NCI-H446 treated with DMSO at 0.1 percent for 48 hours (cell line): Measurements from ENCODE around the gene MEP1B.
"Not testable (repeated sequence)": the region's sequence is repeated elsewhere in the genome, so short reads cannot be mapped to it uniquely, and the experiment has no call there.

Experiments used
- DNase-seq: peaks from one replicate; lab custom pipeline; 2025; lab: John Stamatoyannopoulos, UW

The MEP1B gene

DNA sequence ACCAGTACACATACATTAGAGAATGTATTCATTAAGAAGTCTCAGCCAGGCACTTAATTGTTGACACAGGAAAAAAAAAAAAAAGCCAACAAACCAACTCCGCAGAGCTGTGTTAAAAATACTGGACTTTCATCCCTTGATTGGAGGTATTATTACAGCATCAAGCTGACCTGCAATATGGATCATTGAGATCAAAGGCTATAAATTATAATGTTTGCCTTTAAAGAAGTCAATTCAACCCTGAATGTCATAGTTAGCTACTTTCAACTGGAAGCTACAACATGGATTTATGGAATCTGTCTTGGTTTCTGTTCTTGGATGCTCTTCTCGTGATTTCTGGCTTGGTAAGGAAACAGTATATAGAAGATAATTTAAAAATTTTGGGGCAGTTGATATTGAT is at the start of gene MEP1B:
Gene MEP1B (plus strand): TSS at position 250 of the 400 bp plus-strand sequence. CDS start 32 bp downstream, at position 282.
- no peak for DNase-seq

- no peak for DNase-seq
Measured at GRCh38 chr18:32148185-32148870, 41.5 kb upstream of the MEP1B start.

DNA sequence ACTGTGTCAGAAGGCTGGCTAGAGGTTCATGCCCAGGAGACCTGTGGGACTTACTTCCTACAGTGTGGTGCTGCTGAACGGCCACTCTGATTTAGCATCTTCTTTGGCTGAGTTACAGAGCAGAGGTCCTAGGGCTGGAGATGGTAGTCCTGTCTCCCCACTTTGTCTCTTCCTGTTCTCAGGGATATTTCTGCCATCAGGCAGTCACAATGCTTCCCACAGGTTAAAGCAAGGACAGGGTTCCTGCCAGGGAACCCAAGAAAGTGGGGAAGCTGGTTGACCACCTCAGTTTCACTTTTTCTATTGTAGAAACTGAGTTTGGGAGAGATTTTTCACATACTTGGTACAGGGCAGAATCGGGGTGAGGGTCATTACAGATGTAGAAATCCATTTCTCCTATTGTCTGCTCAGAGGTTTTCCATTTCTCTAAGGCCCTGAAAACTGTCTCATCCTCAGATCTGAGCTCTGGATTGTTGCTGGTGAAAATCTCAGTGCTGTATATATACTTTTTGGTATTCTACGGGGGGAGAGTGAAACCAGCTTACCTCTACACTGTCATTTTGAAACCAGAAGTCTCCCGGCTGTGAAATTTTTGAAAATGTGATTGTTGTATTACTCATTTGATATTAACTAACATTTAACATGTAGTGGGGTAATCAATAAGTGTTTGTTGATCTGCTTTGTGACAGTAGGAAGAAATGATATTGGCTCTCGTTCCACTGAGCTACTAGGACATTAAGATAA is 37.0 kb upstream of the MEP1B start:
- DNase-seq, result no peak

- no peak for DNase-seq
Measured at GRCh38 chr18:32156855-32157254, 33.0 kb upstream of the MEP1B start.

DNA sequence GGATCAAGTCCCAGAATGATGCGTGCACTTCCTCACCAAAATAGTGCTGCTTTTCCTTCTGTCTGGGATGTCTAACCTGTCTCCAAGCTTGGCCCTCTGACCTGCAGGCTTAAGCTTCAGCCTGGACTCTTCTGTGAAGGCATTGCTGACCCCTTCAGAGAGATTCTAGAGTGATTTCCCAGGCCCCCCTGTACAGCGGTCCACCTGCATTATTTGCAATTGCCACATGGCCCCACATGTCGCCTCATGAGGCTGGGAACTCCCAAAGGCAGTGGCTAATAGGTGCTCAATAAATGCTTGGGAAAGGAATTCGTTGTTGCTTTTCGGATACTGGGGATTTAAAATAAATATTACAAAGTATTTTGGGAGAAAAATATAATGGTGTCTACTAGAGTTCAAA is 32.3 kb upstream of the MEP1B start:
- DNase-seq, result no peak

DNA sequence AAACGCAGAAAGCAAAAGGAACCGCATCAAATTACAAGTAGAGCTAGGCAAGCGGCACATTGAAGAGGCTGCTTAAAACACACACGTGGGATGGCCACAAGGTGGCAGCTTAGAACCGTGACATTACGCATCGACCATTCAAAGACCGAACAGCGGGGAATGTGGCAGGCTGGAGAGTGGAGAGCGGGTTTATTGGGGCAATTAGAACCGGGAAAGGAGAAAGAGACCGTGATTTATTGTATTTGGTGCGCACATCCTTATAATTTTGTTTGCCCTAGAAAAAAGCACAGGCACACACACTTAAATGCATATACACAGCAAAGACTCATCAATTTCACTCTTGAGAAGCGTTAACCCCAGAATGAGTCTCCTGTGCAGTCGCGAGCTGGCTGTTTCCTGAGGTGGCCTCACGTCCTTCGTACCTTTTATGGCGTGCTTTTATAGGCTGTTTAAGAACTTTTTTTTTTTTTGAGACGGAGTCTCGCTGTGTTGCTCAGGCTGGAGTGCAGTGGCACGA is 31.7 kb upstream of the MEP1B start:
- DNase-seq, result peak; percentile 58

DNA sequence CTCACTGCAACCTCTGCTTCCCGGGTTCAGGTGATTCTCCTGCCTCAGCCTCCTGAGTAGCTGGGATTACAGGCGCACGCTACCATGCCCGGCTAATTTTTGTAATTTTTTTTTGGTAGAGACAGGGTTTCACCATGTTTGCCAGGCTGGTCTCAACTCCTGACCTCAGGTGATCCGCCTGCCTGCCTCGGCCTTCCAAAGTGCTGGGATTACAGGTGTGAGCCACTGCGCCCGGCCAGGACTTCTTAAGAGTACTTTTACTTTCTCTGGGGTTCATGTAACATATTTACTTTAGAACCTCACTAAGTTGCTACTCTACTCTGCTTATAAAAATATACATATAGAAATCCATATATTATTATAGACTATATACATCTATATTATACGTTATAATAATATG is 31.2 kb upstream of the MEP1B start:
- DNase-seq, result not testable (repeated sequence)

GRCh38 chr18:32160547-32160946 is 29.3 kb upstream of the MEP1B start:
- DNase-seq, result no peak

- peak; percentile 50 for DNase-seq
Measured at GRCh38 chr18:32167980-32168730, 21.7 kb upstream of the MEP1B start.

- DNase-seq, result no peak
Measured at GRCh38 chr18:32173654-32174053, 16.2 kb upstream of the MEP1B start.

- no peak for DNase-seq
Measured at GRCh38 chr18:32174719-32175118, 15.1 kb upstream of the MEP1B start.

- peak; percentile 31 for DNase-seq
Measured at GRCh38 chr18:32175265-32175664, 14.6 kb upstream of the MEP1B start.

DNA sequence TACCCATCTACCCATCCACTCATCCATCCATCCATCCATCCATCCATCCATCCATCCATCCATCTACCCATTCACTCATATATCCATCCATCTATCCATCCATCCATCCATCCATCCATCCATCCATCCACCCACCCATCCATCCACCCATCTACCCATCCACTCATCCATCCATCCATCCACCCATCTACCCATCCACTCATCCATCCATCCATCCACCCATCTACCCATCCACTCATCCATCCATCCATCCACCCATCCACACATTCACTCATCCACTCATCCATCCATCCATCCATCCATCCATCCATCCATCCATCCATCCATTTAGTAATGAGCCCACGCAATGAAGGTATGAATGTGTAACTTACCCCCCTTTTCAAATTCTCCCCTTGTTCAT is 13.1 kb upstream of the MEP1B start:
- not testable (repeated sequence) for DNase-seq

- DNase-seq, result no peak
Measured at GRCh38 chr18:32177530-32177929, 12.3 kb upstream of the MEP1B start.

DNA sequence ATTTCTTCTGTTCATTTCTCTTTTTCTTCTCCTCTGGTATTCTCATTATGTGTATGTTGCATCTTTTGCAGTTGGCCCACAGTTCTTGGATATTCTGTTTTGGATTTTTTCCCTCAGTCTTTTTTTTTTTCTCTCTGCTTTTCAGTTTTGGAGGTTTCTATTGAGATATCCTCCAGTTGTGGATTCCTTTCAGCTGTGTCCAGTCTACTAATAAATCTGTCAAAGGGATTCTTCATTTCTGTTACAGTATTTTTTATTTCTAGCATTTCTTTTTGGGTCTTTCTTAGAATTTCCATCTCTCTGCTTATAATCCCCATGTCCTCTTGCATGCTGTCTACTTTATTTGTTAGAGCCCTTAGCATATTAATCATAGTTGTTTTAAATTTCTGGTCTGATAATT is 6.3 kb upstream of the MEP1B start:
- DNase-seq, result no peak

GRCh38 chr18:32190209-32190608 is 370 bp downstream of the MEP1B start:
- no peak for DNase-seq

- DNase-seq, result no peak
Measured at GRCh38 chr18:32195881-32196815, 6.3 kb downstream of the MEP1B start.

DNA sequence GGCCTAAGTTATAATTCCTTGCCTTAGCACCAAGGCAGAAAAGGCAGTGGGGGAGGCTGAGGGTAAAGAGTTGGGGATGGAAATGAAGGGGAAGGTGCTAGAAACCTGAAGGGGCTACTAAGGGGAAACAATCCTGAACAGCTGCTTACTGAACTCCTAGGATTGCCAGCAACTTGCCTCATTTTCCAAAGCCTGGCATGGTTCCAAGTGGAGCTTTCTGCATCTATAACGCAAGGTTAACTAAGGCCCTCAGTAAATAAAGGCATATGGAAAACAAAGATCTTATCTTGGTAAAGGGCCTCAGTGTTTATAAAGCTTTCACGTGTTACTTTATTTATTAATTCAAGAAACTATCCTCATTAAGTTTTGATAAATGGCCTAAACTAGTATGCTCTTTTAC is 10.9 kb downstream of the MEP1B start:
- peak; percentile 5 for DNase-seq

GRCh38 chr18:32201948-32202672 is 12.3 kb downstream of the MEP1B start:
- no peak for DNase-seq

DNA sequence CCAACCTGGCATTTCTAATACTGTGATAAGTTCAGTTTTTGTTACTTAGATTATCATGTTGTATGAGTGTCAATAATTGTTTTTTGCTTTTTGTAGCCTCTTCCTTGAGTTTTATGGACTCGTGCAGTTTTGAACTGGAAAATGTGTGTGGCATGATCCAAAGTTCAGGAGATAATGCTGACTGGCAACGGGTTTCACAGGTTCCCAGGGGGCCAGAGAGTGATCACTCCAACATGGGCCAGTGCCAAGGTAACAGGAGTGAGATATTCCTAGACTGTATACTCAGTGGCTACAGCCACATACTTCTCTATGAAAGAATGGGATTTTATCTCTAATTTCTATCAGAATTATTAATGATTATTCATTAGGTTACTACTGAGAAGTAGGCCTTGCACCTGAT is 18.2 kb downstream of the MEP1B start:
- no peak for DNase-seq

DNA sequence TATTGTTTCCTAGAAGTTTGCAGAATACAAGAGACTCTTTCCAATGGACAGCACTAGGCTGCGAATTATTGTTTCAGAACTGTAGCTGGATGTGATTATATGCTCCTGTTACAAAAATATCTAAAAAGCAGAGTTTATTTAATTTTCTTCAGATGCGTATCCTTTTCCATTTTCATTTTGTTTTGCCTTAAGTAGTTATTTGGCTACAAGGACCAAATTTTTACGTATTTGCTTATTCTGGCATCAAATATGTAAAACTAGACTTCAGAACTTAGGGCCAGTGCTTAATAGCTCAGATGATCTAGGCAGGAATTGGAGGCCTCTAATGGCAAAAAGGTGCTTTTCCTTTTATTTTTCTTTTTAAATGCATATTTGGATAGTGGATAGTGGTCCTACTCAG is 18.7 kb downstream of the MEP1B start:
- DNase-seq, result no peak
